ENCODE results near the gene LCTL. TPM values are rescaled to one million over a fixed set of nuclear protein-coding genes. Genes with fewer than 3 reads are reported as not detected.

The LCTL gene
- total RNA-seq, 2 donors from 2014 or later: not detected

- no peaks in the 10 kb centered on the region for H3K27me3 ChIP-seq
- no peak for DNase-seq
- no peaks in the 10 kb centered on the region for H3K9me3 ChIP-seq
- no peak overlapping the region for H3K4me3 ChIP-seq
- WGBS, 2 donors: 66 to 88% methylated on average over 10 to 14 of the region's 14 CpGs
- TF ChIP-seq POLR2A (IDR thresholded peaks at IDR 0.05) (no peak), CTCF (IDR thresholded peaks at IDR 0.05) (no peak)
- no peaks in the 10 kb centered on the region for H3K36me3 ChIP-seq (replicated peaks in 1 of 2; ENCODE audit: insufficient read depth in 1 of 2, low read depth in 2 of 2)
- no peak overlapping the region for H3K27ac ChIP-seq
- no peak for ATAC-seq
- intact Hi-C loops (cut with DNase I): no loop called here
- H3K4me1 ChIP-seq: no peaks in the 10 kb centered on the region
Observed at GRCh38 chr15:66598095-66598815, 32.5 kb upstream of the LCTL start.

- no peaks in the 10 kb centered on the region for H3K27me3 ChIP-seq
- intact Hi-C loops (cut with DNase I): no loop called here
- TF ChIP-seq CTCF (IDR thresholded peaks at IDR 0.05) (no peak), POLR2A (IDR thresholded peaks at IDR 0.05) (no peak)
- WGBS, 2 donors: 72 to 75% methylated on average over 8 of the region's 8 CpGs
- H3K36me3 ChIP-seq (replicated peaks in 1 of 2; ENCODE audit: insufficient read depth in 1 of 2, low read depth in 2 of 2): no peaks in the 10 kb centered on the region
- no peaks in the 10 kb centered on the region for H3K4me1 ChIP-seq
- DNase-seq (no peak), ATAC-seq (no peak)
- no peaks in the 10 kb centered on the region for H3K9me3 ChIP-seq
- H3K27ac ChIP-seq: no peak overlapping the region
- no peak overlapping the region for H3K4me3 ChIP-seq
Observed at GRCh38 chr15:66595931-66596545, 30.2 kb upstream of the LCTL start.

- H3K27ac ChIP-seq: no peak overlapping the region
- H3K9me3 ChIP-seq: no peaks in the 10 kb centered on the region
- intact Hi-C loops (cut with DNase I): no loop called here
- DNase-seq (no peak), ATAC-seq (no peak)
- no peak overlapping the region for H3K4me3 ChIP-seq
- TF ChIP-seq CTCF (IDR thresholded peaks at IDR 0.05) (no peak), POLR2A (IDR thresholded peaks at IDR 0.05) (no peak)
- no peaks in the 10 kb centered on the region for H3K27me3 ChIP-seq
- H3K36me3 ChIP-seq (replicated peaks in 1 of 2; ENCODE audit: insufficient read depth in 1 of 2, low read depth in 2 of 2): no peaks in the 10 kb centered on the region
- no peaks in the 10 kb centered on the region for H3K4me1 ChIP-seq
Observed at GRCh38 chr15:66595332-66595731, 29.5 kb upstream of the LCTL start.

- ATAC-seq (no peak), DNase-seq (no peak)
- Histone ChIP-seq H3K36me3 (replicated peaks in 1 of 2; ENCODE audit: insufficient read depth in 1 of 2, low read depth in 2 of 2) (no peaks in the 10 kb centered on the region), H3K27ac (no peak overlapping the region), H3K9me3 (no peaks in the 10 kb centered on the region), H3K4me1 (no peaks in the 10 kb centered on the region), H3K27me3 (no peaks in the 10 kb centered on the region), H3K4me3 (no peak overlapping the region)
- TF ChIP-seq POLR2A (IDR thresholded peaks at IDR 0.05) (no peak), CTCF (IDR thresholded peaks at IDR 0.05) (no peak)
- WGBS, 2 donors: 66 to 68% methylated on average over 5 of the region's 5 CpGs
- intact Hi-C loops (cut with DNase I): no loop called here
Observed at GRCh38 chr15:66594836-66595235, 29.0 kb upstream of the LCTL start.

GRCh38 chr15:66594344-66594743, 28.5 kb upstream of the LCTL start:
- Histone ChIP-seq H3K4me3 (no peak overlapping the region), H3K36me3 (replicated peaks in 1 of 2; ENCODE audit: insufficient read depth in 1 of 2, low read depth in 2 of 2) (no peaks in the 10 kb centered on the region), H3K9me3 (no peaks in the 10 kb centered on the region), H3K27ac (no peak overlapping the region), H3K27me3 (no peaks in the 10 kb centered on the region), H3K4me1 (no peaks in the 10 kb centered on the region)
- ATAC-seq (no peak), DNase-seq (no peak)
- intact Hi-C loops (cut with DNase I): no loop called here
- TF ChIP-seq CTCF (IDR thresholded peaks at IDR 0.05): no peak
- TF ChIP-seq POLR2A (IDR thresholded peaks at IDR 0.05): no peak
- 73 to 84% methylated on average over 9 to 10 of the region's 10 CpGs for whole genome bisulfite sequencing, 2 donors
